Peyer's patch (tissue), 4 donors: ENCODE results near the gene ZBTB7C. TPM values are rescaled to one million over a fixed set of nuclear protein-coding genes. Genes with fewer than 3 reads are reported as not detected.

Source experiments
- DNase-seq, 3 donors: peaks; one replicate each; pipeline ENCODE4 v3.0.0-alpha.2; 2017 to 2019
- H3K27ac ChIP-seq, 4 donors: fragments of 200-600 bp; sonication (generic); one replicate each; pipeline ENCODE4 v1.5.1; 2016 to 2019
- H3K27me3 ChIP-seq, 2 donors: fragments of 200-600 bp; sonication (generic); one replicate each; pipeline ENCODE4 v1.5.1; 2019
- H3K36me3 ChIP-seq, 3 donors: fragments of 200-600 bp; sonication (generic); one replicate each; pipeline ENCODE4 v1.5.1; 2016 to 2019
- H3K4me1 ChIP-seq, 4 donors: fragments of 200-600 bp; sonication (generic); one replicate each; pipeline ENCODE4 v1.5.1; 2016 to 2019
- H3K4me3 ChIP-seq, 4 donors: fragments of 200-600 bp; sonication (generic); 1 replicate in 3 of 4; 2 replicates in 1 of 4; pipeline ENCODE4 v1.5.1; 2016 to 2019; ENCODE audit warnings: mild to moderate bottlenecking in 1 of 4
- H3K9me3 ChIP-seq, 4 donors: fragments of 200-600 bp; sonication (generic); one replicate each; pipeline ENCODE4 v1.5.1; 2016 to 2019; ENCODE audit warnings: mild to moderate bottlenecking in 1 of 4
- POLR2A ChIP-seq, 2 donors: fragments of 450-650 bp; IDR thresholded peaks; one replicate each; pipeline ENCODE4 v1.5.1; 2017; ENCODE audit warnings: antibody characterized with exemption in 2 of 2, mild to moderate bottlenecking in 2 of 2, moderate library complexity in 2 of 2
- total RNA-seq, 4 donors: library from RNA; depleted of rRNA; stranded (reverse); fragments of >200 nt; gene quantifications; one replicate each; pipeline ENCODE4 v1.1.0, GENCODE V29; 2016
- TF ChIP-seq, protein P1 (sequence below), 6 experiments: fragments of 450-650 bp in 4 of 6; fragments of 200-600 bp in 2 of 6; sonication (generic) in 1 of 6; IDR thresholded peaks; one replicate each; pipeline ENCODE4 v1.5.1; 2017 to 2019; ENCODE audit warnings: antibody characterized with exemption in 6 of 6, mild to moderate bottlenecking in 3 of 6, moderate library complexity in 1 of 6

The ZBTB7C gene
- total RNA-seq, 4 donors from 2014 or later: 10.5 to 15.7 (median 14.2) TPM

DNA sequence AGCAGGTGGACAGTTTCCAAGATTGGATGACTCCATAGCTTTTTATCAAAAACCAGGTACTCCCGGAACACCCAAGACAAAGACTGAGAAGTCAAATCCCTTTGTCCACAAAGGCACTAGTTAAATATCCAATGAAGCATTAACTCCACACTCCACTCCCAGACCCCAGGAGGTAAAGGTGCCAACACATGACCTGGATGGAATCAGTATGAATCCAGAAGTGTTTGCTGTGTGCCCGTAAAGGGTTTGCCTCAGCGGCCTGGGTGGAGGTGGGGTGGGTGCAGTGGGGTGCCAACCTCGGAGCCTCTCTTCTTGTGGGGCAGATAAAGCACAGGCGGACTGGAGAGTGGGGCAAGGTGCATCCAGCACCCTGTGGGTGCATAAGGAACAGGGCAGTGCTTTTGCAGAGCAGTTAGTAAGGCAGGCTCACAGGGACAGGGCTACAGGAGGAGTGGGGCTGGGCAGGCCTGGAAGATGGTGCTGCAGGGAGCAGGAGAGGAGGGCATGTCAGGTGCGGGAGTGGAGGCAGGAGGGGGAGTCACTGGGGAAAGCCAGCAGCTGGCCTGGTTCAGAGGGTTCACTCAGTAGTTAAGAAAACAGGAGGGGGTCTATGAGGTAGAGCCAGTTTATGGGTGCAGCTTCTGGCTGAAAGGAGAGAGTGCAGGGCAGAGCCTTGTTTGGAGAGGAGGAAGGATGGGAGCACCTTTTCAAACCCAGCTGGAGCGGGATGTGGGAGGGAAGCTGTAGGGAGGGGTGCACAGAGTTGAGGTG is 270.3 kb downstream of the ZBTB7C start:
- Histone ChIP-seq H3K27ac (peak overlapping the region in 3 of 4 donors; percentile 49 to 83 (median 80)), H3K27me3 (no peaks in the 10 kb centered on the region), H3K4me3 (no peak overlapping the region), H3K4me1 (peaks cover 0 to 41% (median 3%) of the 10 kb centered on the region in 4 donors), H3K9me3 (no peaks in the 10 kb centered on the region), H3K36me3 (no peaks in the 10 kb centered on the region)
- peak in 1 of 3 donors; percentile 47 for DNase-seq
- no peak for TF ChIP-seq POLR2A (IDR thresholded peaks at IDR 0.05)
- TF ChIP-seq, protein P1, sequence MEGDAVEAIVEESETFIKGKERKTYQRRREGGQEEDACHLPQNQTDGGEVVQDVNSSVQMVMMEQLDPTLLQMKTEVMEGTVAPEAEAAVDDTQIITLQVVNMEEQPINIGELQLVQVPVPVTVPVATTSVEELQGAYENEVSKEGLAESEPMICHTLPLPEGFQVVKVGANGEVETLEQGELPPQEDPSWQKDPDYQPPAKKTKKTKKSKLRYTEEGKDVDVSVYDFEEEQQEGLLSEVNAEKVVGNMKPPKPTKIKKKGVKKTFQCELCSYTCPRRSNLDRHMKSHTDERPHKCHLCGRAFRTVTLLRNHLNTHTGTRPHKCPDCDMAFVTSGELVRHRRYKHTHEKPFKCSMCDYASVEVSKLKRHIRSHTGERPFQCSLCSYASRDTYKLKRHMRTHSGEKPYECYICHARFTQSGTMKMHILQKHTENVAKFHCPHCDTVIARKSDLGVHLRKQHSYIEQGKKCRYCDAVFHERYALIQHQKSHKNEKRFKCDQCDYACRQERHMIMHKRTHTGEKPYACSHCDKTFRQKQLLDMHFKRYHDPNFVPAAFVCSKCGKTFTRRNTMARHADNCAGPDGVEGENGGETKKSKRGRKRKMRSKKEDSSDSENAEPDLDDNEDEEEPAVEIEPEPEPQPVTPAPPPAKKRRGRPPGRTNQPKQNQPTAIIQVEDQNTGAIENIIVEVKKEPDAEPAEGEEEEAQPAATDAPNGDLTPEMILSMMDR (IDR thresholded peaks at IDR 0.05): no peak

DNA sequence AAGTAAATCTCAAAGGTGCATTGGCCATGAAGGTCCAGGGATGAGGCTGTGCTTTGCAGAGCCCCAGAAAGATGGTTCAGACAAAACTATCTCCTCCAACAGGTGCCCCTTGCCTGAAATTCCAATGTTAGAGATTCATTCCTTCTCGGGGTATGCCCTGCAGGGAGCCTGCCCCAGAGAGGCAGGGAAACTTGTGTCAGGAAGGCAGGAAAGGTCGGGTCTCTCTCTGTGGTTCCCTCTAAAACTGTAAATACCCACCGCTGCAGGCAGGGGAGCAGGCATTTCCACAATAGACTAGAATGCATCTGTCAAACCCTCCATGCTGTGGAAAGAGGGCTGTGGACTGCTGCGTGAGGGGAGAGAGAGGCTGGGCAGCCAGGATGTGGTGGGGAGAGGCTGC is 271.0 kb downstream of the ZBTB7C start:
- H3K27me3 ChIP-seq: no peaks in the 10 kb centered on the region
- no peaks in the 10 kb centered on the region for H3K36me3 ChIP-seq
- H3K9me3 ChIP-seq: no peaks in the 10 kb centered on the region
- H3K4me3 ChIP-seq: no peak overlapping the region
- no peak for TF ChIP-seq POLR2A (IDR thresholded peaks at IDR 0.05)
- TF ChIP-seq, protein P1 (IDR thresholded peaks at IDR 0.05): no peak
- DNase-seq: peak in 1 of 3 donors; percentile 30
- peaks cover 0 to 45% (median 3%) of the 10 kb centered on the region in 4 donors for H3K4me1 ChIP-seq
- H3K27ac ChIP-seq: peak overlapping the region in 3 of 4 donors; percentile 49 to 83 (median 80)

DNA sequence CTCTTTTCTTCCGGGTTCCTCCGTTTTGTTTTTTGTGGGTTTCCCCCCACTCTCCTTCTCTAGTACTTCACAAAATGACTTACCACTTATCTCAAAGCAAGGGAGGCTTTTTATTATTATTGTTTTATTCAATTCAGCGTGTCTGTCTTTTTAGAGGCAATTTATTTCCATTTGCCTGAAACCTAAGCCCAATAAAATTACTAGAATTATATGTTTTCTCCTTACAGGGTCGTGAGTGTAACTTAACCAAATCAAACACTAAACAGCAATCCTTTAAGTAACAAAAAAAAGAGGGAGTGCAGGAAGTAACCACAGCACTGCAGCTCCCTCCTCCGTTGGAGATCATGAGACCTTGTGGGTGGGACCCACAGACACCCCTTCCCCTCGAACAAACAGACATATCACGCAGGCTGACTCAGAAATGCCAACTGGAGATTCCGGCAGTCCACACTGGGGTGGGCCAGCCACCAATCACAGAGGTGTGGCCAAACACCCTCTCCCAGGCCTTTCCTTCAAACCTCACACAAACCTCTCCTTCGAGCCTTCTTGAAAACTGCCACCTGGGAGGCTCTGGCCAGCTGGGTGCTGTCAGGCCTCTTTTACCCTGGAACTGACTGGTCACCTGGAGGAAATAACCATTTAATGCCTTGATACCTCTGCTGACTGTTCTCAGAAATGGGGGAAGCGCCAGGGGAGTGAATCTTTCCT is 271.7 kb downstream of the ZBTB7C start:
- H3K36me3 ChIP-seq: no peaks in the 10 kb centered on the region
- H3K9me3 ChIP-seq: no peaks in the 10 kb centered on the region
- peak overlapping the region in 3 of 4 donors; percentile 63 to 83 (median 80) for H3K27ac ChIP-seq
- TF ChIP-seq POLR2A (IDR thresholded peaks at IDR 0.05): no peak
- TF ChIP-seq, protein P1 (IDR thresholded peaks at IDR 0.05): no peak
- peaks cover 0 to 46% (median 3%) of the 10 kb centered on the region in 4 donors for H3K4me1 ChIP-seq
- H3K4me3 ChIP-seq: peak overlapping the region in 2 of 4 donors; percentile 63 to 72
- peak in 1 of 3 donors; percentile 64 for DNase-seq
- H3K27me3 ChIP-seq: no peaks in the 10 kb centered on the region

DNA sequence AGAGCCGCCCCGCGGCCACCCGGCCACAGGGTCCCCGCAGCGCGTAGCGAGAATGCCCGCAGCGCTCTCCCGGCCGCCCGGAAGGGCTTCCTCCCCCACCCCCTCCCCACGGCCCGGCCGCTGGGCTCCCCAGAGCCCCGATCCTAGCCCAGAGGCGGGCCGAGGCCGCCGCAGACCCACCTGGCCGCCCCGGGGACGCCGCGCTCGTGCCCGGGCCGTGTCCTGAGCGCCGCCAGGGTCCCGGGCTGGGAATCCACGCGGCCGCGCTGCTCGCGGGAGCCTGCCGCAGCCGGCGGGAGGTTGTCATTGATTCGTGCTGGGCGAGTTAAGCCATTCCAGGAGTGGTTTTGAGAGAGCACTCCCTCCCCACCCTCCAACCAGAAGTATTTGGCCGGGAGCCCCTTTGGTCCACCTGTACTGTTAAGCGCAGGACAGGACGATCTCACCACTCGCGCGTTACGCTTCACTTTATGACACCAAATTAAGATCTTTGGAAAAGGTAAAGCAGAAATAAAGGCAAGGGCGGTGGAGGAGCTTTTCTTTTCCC is 272.3 kb downstream of the ZBTB7C start:
- H3K4me1 ChIP-seq: peaks cover 0 to 40% (median 3%) of the 10 kb centered on the region in 4 donors
- H3K36me3 ChIP-seq: no peaks in the 10 kb centered on the region
- DNase-seq: peak in 1 of 3 donors; percentile 68
- TF ChIP-seq, protein P1 (IDR thresholded peaks at IDR 0.05): peak in 1 of 6 experiments; percentile 8
- TF ChIP-seq POLR2A (IDR thresholded peaks at IDR 0.05): no peak
- peak overlapping the region in 3 of 4 donors; percentile 63 to 83 (median 80) for H3K27ac ChIP-seq
- no peaks in the 10 kb centered on the region for H3K27me3 ChIP-seq
- peak overlapping the region; percentile 32 to 72 (median 53) for H3K4me3 ChIP-seq
- H3K9me3 ChIP-seq: no peaks in the 10 kb centered on the region

DNA sequence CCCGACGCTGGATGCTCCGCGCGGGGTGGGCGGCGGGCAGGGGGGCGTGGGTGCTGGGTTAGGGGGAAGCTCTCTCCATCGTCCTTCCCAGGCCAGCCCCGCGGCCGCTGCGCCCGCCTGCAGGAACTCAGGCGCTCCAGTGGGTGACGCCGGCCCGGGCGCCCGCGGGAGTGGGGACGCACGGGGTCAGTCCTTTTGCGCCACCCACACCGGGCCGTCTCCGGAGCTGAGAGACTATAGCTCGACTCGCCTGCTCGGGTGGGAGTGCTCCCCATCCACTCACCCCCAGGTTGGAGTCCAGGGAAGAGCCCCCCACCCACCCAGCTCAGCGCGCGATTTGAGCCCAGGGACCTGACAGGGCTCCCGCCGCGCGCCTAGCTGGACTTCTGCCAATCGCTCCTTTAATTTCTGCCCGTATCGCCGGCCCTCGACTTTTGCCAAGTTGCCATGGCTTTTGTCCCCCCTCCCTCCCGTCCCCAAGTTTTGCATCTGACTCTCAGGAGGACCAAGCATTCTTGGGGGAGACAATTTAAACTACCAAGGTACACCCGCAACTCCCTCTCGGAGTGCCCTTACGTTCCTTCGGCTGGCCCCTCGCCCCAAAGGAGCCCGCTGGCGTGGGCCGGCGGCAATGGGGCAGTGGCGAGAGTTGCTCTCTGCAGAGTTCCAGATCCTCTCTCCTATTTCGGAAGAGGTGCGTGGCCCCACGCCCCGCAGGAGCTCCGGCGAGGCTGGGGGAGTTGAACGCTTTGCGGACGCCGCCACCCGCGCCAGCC is 272.9 kb downstream of the ZBTB7C start:
- peak in 1 of 3 donors; percentile 71 for DNase-seq
- Histone ChIP-seq H3K27me3 (no peaks in the 10 kb centered on the region), H3K4me1 (peaks cover 0 to 40% (median 3%) of the 10 kb centered on the region in 4 donors), H3K27ac (peak overlapping the region in 3 of 4 donors; percentile 63 to 83 (median 80)), H3K36me3 (no peaks in the 10 kb centered on the region), H3K9me3 (no peaks in the 10 kb centered on the region), H3K4me3 (peak overlapping the region; percentile 32 to 72 (median 53))
- TF ChIP-seq, protein P1 (IDR thresholded peaks at IDR 0.05): peak in 3 of 6 experiments; percentile 9 to 25 (median 23)
- no peak for TF ChIP-seq POLR2A (IDR thresholded peaks at IDR 0.05)
